ENCODE measurements around the gene DLGAP4.

DNA sequence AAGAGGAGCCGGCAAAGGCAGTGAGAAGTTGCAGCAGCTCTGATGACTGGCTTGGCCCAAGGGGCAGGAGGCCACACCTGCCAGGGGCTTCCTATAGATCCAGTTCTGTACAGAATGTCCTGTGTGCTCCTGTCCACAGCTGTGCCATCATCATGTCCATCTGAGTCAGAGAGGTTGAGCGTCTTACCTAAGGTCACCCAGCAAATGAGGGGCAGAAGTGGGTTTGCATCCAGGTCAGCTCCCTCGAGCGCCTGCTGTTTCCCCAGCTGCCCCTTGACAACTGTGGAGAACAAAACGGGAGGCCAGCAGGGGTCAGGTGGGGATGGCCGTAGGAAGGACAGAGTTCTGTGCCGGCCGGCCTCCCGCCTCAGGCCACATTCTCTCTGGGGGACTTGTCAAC, 47.6 kb downstream of the DLGAP4 start:
- TF ChIP-seq EZH2 (IDR thresholded peaks at IDR 0.05; ENCODE audit: insufficient read depth, poor library complexity, severe bottlenecking) (no peak), EZH2phosphoT487 (IDR thresholded peaks at IDR 0.05; ENCODE audit: insufficient read depth, low read depth) (no peak)
